Chondrocyte (in vitro differentiated cells): ENCODE data around the gene MLN. TPM values are rescaled to one million over a fixed set of nuclear protein-coding genes. Genes with fewer than 3 reads are reported as not detected.
A peak's percentile ranks its signal among the peaks of the same experiment; 100 is the strongest.

Experiments used
- DNase-seq: peaks from one replicate; pipeline ENCODE4 v3.0.0; 2021; ENCODE audit warnings: mixed read lengths, low spot score
- H3K27ac Mint-ChIP-seq: one replicate; pipeline ENCODE4 v1.8.0; 2021; ENCODE audit warnings: mild to moderate bottlenecking, moderate library complexity, mixed read lengths; ENCODE audit not compliant: unreplicated experiment
- H3K27me3 Mint-ChIP-seq: 2 replicates; pipeline ENCODE4 v1.8.0; 2021; ENCODE audit warnings: low read depth, mixed read lengths
- H3K36me3 Mint-ChIP-seq: 2 replicates; pipeline ENCODE4 v1.8.0; 2021; ENCODE audit warnings: low read depth, mixed read lengths
- H3K4me1 Mint-ChIP-seq: 2 replicates; pipeline ENCODE4 v1.8.0; 2021; ENCODE audit warnings: low read depth, mild to moderate bottlenecking, mixed read lengths
- H3K4me3 Mint-ChIP-seq: one replicate; pipeline ENCODE4 v1.8.0; 2021; ENCODE audit warnings: mild to moderate bottlenecking, moderate library complexity, mixed read lengths; ENCODE audit not compliant: unreplicated experiment
- H3K9me3 Mint-ChIP-seq: 2 replicates; pipeline ENCODE4 v1.8.0; 2021; ENCODE audit warnings: low read depth, mixed read lengths
- CTCF ChIP-seq: fragments of 200-600 bp; sonication (generic); IDR thresholded peaks from 2 replicates; pipeline ENCODE4 v1.5.0; 2021; ENCODE audit warnings: antibody characterized with exemption, mild to moderate bottlenecking, moderate library complexity
- total RNA-seq: library from RNA; stranded (reverse); gene quantifications from 3 replicates; pipeline ENCODE4 v1.2.1, GENCODE V29; 2021

Gene MLN
- total RNA-seq, 1 donor from 2014 or later, result not detected

GRCh38 chr6:33764036-33764435 lies 39.8 kb downstream of the MLN start:
- Mint-ChIP-seq H3K27me3 (no peaks in the 10 kb centered on the region), H3K9me3 (peaks cover 8% of the 10 kb centered on the region), H3K4me1 (peaks cover 26% of the 10 kb centered on the region), H3K36me3 (no peaks in the 10 kb centered on the region), H3K27ac (no peak overlapping the region), H3K4me3 (no peak overlapping the region)
- TF ChIP-seq CTCF, result no peak
- DNase-seq, result no peak

DNA sequence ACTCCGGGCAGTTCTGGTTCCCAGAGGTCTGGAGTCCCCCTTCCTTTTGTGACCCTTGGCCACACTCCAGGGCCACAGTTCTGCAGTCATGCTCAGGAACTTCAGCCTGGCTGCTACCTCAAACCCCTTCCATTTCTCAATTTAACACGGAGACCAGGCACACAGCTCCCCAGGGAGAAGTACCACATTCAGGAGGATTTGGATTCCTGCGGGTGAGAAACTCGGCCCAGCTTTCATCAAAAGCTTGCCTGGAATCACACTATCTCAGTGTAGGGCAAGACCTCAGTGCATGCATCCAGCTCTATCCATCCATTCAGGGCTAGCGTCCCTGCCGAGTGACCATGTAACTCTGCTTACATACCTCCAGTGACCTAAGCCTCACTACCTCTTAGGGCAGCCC lies 40.3 kb downstream of the MLN start:
- H3K4me3 Mint-ChIP-seq, result no peak overlapping the region
- TF ChIP-seq CTCF, result no peak
- no peak for DNase-seq
- no peak overlapping the region for H3K27ac Mint-ChIP-seq
- H3K9me3 Mint-ChIP-seq, result peaks cover 8% of the 10 kb centered on the region
- no peaks in the 10 kb centered on the region for H3K36me3 Mint-ChIP-seq
- peaks cover 24% of the 10 kb centered on the region for H3K4me1 Mint-ChIP-seq
- H3K27me3 Mint-ChIP-seq, result no peaks in the 10 kb centered on the region

- no peak overlapping the region for H3K4me3 Mint-ChIP-seq
- H3K4me1 Mint-ChIP-seq, result peaks cover 20% of the 10 kb centered on the region
- H3K27ac Mint-ChIP-seq, result no peak overlapping the region
- peaks cover 8% of the 10 kb centered on the region for H3K9me3 Mint-ChIP-seq
- no peak for TF ChIP-seq CTCF
- no peaks in the 10 kb centered on the region for H3K36me3 Mint-ChIP-seq
- no peaks in the 10 kb centered on the region for H3K27me3 Mint-ChIP-seq
- DNase-seq, result no peak
These were observed 41.1 kb downstream of the MLN start for GRCh38 chr6:33762713-33763112.

DNA sequence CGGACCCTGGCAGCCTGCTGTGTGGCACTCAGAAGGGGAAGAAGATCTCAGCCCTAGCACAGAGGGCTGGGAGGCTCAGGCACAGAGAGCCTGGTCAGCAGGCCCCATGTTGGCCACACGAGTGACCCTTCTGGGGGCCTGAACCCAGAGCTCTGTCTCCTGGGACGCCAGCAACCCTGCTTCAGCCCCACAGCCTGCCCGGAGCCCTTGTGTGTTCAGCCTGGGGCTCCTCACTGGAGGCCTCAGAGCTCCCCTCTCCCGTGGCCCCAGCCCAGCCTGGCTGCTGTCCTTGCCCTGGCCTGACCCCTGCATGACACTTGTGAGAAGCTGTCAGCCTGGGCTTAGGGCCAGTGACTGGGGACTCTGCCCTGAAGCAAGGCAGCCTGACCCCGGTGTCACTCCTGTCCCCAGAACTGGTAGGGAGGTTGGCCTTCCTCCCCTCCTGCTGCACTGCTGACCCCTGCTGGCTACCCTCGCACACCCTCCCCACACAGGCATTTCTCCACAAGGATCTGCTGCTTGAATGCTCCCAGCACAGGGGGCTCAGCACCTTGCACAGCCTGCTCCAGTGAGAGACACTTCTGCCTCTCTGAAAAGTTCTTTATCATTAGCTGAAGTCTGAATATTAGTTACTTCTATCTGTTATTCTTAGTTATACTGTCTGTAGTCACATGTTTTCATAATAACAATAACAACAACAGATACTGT lies 41.7 kb downstream of the MLN start:
- Mint-ChIP-seq H3K4me3 (no peak overlapping the region), H3K36me3 (no peaks in the 10 kb centered on the region), H3K4me1 (peaks cover 20% of the 10 kb centered on the region), H3K27ac (no peak overlapping the region), H3K9me3 (peaks cover 5% of the 10 kb centered on the region), H3K27me3 (no peaks in the 10 kb centered on the region)
- peak; percentile 78 for TF ChIP-seq CTCF
- DNase-seq, result no peak

DNA sequence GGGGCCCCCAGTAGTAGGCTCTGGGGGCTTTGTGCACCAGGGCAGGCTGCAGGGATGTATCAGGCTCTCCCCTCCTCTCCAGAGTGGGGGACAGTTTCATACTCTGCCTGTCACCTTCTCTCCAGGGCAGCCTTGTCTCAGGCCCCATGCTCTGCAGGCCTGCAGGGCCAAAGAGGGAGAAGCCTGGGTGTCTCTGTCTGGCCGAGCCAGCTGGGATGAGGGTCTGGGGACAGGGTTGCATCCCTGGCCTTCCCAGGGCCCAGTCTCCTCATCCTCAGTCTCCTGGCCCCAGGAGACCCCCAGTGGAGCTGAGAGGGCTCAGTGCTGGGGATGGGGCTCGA lies 42.3 kb downstream of the MLN start:
- Mint-ChIP-seq H3K27ac (no peak overlapping the region), H3K27me3 (no peaks in the 10 kb centered on the region), H3K4me3 (no peak overlapping the region), H3K36me3 (no peaks in the 10 kb centered on the region), H3K4me1 (peaks cover 20% of the 10 kb centered on the region), H3K9me3 (peaks cover 2% of the 10 kb centered on the region)
- DNase-seq, result no peak
- no peak for TF ChIP-seq CTCF
